ENCODE results near the gene VSIG10.

Gene VSIG10

DNA sequence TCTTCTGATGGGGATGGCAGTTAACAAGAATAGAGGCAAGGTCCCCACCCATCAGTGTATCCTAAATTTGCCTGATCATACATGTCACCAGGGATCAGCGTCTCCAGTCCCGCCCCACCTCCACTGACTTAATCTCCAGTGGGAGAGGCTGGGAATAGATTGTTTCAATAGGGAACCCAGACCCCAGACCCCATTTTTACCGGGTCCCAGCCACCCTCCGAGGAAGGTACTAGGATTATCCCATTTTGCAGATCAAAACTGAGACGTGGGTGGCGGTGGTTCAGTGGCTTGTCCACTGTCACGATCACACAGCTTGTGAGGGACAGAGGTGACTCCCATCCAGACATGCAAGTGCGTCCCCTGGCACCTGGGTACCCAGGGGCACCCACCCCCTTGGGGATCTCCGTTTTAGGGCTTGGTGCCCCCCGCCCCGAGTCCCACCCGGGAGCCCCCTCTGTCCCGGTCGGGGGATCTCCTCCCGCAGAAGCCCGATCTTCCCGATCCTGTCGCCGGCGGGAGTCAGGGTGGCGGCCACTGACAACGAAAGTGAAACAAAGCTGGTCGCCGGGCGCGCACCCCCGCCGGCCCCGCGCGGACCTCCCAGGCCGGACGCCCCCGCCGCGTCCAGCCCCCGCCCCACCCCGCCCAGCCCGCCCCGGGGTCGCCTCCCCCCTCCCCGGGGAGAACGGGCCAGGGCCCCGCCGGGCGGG is 43.4 kb downstream of the VSIG10 start:
- no peak for DNase-seq (ENCODE audit: low read depth in 2 of 2)

GRCh38 chr12:118059341-118060191 is 44.2 kb downstream of the VSIG10 start:
- DNase-seq (ENCODE audit: low read depth in 2 of 2) = no peak

DNA sequence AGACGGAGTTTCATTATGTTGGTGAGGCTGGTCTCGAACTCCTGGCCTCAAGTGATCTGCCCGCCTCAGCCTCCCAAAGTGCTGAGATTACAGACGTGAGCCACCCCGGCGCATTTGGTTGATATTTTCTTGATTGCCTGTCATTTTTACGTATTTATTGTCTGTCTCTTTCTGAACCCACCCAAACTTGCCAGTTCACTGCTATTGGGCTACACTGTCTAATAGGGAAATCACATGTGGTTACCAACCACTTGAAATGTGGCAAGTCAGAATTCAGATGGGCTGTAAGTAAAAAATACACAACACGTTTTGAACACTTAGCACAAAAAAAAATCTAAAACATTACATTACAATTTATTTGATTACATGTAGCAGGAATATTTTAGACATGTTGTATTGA is 44.9 kb downstream of the VSIG10 start:
- no peak for DNase-seq (ENCODE audit: low read depth in 2 of 2)

DNA sequence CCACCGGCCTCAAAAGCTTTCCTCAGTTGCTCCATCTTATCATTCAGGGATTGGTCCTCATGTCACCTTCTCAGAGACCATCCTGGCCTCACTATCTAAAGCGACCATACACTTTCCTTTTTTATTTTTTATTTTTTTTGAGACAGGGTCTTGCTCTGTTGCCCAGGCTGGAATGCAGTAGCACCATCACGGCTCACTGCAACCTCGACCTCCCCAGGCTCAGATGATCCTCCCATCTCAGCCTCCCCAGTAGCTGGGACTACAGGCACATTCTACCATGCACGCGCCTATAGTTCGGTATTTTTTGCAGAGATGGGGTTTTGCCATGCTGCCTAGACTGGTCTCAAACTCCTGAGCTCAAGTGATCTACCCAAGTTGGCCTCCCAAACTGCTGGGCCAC is 45.6 kb downstream of the VSIG10 start:
- no peak for DNase-seq (ENCODE audit: low read depth in 2 of 2)

DNA sequence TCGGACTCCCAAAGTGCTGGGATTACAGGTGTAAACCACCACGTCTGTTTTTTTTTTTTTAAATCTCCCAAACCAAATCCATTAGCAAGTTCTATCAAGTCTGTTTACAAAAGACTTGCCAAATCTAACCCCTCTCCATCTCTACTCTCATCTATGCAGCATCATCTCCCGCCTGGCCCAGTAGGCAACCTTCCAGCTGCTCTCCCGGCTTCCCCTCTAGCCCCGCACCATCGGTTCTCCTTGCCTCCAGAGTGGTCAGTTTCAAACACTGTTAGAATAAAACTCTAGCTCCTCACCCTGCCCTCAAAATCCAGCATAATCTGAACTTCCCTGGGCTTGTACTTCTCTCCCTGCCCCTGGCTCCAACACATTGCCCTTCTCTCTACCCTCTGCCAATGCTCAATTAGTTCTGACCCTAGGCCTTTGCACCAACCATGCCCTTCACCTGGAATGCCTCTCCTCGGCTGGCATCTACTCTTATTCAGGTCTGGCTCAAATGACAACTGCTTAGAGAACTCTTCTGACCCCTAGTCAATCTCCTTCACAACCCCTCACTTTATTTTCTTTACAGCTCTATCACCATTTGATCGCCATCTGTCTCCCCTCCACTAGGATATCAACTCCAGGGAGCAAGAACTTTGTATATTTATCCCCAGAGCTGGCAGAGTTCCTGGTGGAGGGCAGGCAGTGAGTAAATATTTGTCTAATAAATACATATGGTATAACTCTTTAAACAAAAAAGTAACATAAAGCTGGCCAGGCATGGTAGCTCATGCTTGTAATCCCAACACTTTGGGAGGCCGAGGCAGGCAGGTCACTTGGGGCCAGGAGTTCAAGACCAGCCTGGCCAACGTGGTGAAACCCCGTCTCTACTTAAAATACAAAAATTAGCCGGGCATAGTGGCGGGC is 47.7 kb downstream of the VSIG10 start:
- DNase-seq (ENCODE audit: low read depth in 2 of 2) = no peak

DNA sequence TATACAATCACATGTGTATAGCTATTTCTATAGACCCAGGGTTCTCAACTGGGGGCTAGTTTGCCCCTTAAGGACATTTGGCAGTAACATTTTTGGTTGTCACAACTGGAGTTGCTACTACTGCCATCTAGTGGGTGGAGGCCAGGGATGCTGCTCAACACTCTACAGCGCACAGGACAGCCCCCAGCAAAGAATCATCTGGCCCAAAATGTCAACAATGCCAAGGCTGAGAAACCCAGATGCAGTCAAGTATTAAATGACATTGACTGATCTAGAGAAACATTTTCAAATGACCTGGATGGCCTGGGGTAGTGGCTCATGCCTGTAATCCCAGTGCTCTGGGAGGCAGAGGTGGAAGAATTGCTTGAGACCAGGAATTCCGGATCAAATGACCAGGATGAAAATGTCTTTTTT is 48.7 kb downstream of the VSIG10 start:
- peak; percentile 63 to 65 for DNase-seq (ENCODE audit: low read depth in 2 of 2)

GRCh38 chr12:118053071-118053985 is 50.5 kb downstream of the VSIG10 start:
- DNase-seq (ENCODE audit: low read depth in 2 of 2) = no peak

DNA sequence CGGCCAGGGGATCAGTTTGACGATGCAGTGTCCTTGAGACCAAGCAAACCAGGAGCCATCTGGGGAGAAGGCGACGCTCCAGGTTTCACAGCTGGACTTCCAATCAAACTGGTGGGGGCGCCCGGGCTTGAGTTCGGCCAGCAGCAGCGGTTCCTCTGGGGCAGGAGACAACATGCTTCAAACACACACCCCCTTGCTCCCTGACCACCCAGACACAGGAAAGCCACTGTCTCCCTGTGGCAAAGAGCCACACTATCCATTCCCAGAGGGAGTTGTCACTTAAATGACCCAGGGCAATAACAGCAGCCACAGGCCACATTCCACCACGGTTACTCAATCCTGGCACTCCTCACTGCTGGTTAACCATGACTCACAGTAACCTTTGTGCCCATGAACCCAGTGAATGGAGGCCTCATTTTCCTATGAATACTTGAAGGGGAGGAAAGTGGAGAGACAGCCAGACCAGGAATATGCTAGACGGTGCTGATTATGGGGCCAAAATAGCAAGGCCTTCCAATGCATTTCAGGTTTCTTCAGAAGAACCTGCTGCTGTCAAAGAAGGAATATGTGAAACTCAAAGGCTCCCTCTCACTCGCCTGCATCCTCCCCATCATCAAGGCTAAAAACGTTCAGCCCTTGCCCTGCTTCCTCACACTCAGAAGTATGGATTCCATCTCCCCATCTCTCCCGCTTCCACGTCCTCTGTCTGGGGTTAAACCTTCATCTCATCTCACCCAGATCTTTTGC is 51.3 kb downstream of the VSIG10 start:
- DNase-seq (ENCODE audit: low read depth in 2 of 2) = no peak

GRCh38 chr12:118050972-118051910 is 52.6 kb downstream of the VSIG10 start:
- no peak for DNase-seq (ENCODE audit: low read depth in 2 of 2)

- DNase-seq (ENCODE audit: low read depth in 2 of 2) = no peak
Measured at GRCh38 chr12:118046430-118046829, 57.4 kb downstream of the VSIG10 start.

GRCh38 chr12:118044577-118044976 is 59.2 kb downstream of the VSIG10 start:
- no peak for DNase-seq (ENCODE audit: low read depth in 2 of 2)

DNA sequence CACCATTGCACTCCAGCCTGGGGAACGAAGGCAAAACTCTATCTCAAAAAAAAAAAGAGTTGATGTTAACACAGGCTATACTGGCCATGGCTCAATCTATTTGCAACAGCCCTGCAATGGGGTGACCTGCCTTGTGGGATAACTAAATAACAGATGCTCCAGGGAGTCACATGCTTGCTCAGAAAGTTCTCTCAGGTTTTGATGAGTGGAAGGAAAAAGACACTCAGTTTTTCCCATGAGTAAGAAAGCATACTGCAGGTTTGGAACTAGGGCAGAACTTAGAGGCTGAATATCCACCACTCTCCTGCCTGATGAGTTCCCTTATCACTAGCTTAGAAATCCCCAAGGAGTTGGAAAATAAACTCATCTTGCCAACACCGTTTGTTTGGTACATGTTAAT is 59.7 kb downstream of the VSIG10 start:
- DNase-seq (ENCODE audit: low read depth in 2 of 2) = no peak

GRCh38 chr12:118042091-118042490 is 61.7 kb downstream of the VSIG10 start:
- no peak for DNase-seq (ENCODE audit: low read depth in 2 of 2)

DNA sequence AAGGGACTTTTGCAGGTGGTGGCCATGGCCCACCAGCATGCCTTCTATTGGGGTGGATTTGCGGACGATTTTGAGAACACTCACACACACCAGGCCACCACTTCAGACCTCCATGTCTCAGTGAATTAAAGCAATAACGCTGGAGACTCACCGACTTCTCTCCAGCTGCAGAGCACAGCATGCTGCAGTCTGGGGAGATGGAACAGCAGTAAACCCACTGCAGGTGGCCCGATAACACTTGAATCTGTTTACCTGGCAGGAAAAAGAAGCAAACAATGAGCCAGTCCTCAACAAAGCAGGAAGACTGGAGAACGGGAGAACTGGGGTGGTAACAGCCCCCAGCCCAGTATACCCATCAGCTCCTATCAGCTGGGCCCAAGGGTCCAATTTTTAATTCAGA is 65.7 kb downstream of the VSIG10 start:
- DNase-seq (ENCODE audit: low read depth in 2 of 2) = no peak

GRCh38 chr12:118036672-118037411 is 67.0 kb downstream of the VSIG10 start:
- DNase-seq (ENCODE audit: low read depth in 2 of 2) = no peak

GRCh38 chr12:118035190-118036041 is 68.4 kb downstream of the VSIG10 start:
- DNase-seq (ENCODE audit: low read depth in 2 of 2) = peak in 1 of 2 donors; percentile 28

DNA sequence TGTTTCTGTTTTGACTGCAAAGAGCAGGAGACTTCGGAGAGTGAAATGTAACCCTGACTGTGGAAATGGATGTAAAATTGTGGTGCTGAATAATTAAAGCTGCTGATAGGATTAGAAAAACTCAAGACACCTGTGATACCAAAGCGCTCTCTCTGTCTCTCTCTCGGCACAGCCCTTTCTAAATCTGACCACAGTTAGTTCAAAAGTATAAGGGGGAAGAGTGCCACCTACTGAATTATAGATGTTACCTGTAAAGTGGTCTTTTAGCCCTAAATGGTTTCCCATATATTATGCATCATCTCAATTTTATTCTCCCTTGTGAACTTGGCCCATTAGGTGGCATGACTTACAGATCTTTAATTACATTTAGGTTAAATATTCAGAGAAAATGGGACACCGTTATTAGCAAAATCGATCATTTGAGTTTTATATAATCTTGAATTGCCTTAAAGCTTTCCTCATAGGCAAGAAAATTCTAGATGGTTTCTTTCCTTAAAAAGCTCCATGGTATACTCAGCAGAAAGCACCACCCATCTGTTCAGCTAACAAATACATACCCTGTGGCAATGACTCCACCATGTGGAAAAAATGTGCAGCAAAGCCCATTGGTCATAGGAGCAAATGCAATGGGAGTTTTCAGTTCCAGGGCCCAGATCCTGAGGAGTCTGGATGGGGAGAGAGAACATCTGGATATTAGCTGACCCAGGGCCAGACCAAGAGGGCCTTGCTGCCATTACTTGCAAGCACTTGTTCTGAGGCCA is 69.2 kb downstream of the VSIG10 start:
- DNase-seq (ENCODE audit: low read depth in 2 of 2) = no peak
